GM21423 (cell line): ENCODE results near the gene NPIPB2.
"Not testable (repeated sequence)": the region's sequence is repeated elsewhere in the genome, so short reads cannot be mapped to it uniquely, and the experiment has no call there.

Source experiments
- ATAC-seq: cut with Tn5 transposase; IDR thresholded peaks from one replicate; pipeline ENCODE4 v1.9.1; 2021; ENCODE audit warnings: mild to moderate bottlenecking, moderate library complexity; ENCODE audit not compliant: unreplicated experiment

The NPIPB2 gene

DNA sequence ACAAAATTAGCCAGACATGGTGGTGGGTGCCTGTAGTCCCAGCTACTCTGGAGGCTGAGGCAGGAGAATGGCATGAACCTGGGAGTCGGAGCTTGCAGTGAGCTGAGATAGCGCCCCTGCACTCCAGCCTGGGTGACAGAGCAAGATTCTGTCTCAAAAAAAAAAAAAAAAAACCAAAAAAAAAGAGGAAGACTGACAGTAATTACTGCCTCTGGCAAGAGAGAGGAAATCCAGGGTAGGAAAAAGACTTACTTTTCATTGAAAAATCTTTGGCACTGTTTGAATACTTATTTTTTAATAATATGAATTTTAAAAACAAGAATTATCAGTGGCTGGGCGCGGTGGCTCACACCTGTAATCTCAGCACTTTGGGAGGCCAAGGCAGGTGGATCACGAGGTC lies 20.6 kb upstream of the NPIPB2 start:
- ATAC-seq, result not testable (repeated sequence)

- ATAC-seq, result no peak
These were observed 15.9 kb upstream of the NPIPB2 start for GRCh38 chr16:11957591-11958395.

DNA sequence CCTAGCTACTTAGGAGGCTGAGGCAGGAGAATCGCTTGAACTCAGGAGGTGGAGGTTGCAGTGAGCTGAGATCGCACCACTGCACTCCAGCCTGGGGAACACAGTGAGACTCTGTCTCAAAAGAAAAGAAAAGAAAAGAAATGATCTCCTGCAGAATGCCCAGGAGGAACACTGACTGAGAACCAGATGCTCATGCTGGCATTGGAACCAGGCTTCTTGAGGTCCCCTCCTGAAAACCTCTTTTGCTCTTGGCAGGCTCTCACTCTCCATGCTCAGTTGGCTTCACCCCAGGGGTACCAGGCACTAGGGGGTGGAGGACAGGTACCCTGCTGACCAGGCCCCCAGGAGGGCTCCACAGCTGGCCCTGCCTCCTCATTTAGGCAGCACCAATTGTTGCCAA lies 14.7 kb upstream of the NPIPB2 start:
- no peak for ATAC-seq

- ATAC-seq, result no peak
These were observed 13.9 kb upstream of the NPIPB2 start for GRCh38 chr16:11955713-11956123.

- ATAC-seq, result not testable (repeated sequence)
These were observed 11.7 kb upstream of the NPIPB2 start for GRCh38 chr16:11953576-11953975.

DNA sequence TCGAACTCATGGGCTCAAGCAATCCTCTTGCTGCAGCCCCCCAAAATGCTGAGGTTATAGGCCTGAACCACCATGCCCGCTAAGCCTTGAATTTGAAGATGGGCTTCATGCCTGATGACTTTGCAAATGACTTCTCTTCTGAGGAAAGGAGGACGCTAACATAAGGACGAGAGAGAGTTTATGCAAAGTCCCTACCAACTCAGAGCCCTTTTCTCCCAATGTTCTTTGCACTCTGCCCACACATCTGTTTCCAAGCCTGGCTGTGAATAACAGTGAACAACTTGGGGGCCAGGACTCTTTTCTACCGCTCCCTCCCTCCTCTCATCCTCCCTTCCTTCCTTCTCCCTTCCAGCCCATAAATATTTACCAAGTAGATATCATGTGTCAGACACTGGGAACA lies 8.5 kb upstream of the NPIPB2 start:
- ATAC-seq, result no peak

DNA sequence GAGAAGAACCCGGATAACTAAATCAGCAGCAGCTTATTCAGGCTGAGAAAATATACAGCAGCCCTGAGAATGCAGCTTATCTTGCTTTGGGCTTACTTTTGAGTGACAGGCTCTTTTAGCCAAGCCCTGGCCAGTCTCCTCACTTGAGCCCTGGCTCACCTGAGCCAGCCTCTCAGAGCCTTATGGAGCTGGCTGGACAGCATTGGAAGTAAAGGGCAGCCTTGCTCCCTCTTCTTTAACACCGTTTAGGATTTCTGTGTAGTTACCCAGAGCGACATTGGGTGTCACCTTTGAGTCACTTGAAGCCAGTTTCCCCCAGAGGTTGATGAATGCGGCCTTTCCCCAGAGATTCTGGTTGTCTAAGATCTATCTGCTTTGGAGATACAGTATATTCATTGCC lies 7.7 kb upstream of the NPIPB2 start:
- ATAC-seq, result no peak

DNA sequence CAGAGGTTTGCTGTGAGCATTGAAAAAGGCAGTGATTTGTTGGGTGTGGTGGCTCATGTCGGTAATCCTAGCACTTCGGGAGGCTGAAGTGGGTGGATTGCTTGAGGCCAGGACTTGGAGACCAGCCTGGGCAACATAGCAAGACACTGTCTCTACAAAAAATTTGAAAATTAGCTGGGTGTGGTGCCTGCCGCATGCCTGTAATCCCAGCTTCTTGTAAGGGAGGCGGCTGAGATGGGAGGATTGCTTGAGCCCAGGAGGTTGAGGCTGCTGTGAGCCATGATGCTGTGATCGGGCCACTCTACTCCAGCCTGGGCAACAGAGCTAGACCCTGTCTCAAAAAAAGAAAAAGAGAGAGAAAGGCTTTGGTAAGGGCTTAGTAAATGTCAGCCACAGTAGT lies 7.0 kb upstream of the NPIPB2 start:
- no peak for ATAC-seq

DNA sequence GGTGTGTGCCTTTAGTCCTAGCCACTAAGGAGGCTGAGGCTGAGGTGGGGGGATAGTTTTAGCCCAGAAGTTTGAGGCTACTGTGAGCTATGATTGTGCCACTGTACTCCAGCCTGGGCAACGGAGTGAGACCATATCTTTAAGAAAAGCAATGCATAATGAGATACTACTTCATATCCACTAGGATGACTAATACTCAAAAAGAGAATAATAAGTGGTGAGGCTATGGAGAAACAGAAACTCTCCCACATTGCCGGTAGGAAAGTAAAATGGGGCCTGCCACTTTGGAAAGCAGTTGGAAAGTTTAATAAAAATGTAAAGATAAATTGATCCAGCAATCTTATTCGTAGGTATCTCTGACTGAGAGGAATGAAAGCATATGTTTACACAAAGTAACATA lies 4.6 kb upstream of the NPIPB2 start:
- no peak for ATAC-seq

- not testable (repeated sequence) for ATAC-seq
These were observed 14.5 kb downstream of the NPIPB2 start for GRCh38 chr16:11927350-11927749.

- ATAC-seq, result not testable (repeated sequence)
These were observed 17.8 kb downstream of the NPIPB2 start for GRCh38 chr16:11924046-11924445.

DNA sequence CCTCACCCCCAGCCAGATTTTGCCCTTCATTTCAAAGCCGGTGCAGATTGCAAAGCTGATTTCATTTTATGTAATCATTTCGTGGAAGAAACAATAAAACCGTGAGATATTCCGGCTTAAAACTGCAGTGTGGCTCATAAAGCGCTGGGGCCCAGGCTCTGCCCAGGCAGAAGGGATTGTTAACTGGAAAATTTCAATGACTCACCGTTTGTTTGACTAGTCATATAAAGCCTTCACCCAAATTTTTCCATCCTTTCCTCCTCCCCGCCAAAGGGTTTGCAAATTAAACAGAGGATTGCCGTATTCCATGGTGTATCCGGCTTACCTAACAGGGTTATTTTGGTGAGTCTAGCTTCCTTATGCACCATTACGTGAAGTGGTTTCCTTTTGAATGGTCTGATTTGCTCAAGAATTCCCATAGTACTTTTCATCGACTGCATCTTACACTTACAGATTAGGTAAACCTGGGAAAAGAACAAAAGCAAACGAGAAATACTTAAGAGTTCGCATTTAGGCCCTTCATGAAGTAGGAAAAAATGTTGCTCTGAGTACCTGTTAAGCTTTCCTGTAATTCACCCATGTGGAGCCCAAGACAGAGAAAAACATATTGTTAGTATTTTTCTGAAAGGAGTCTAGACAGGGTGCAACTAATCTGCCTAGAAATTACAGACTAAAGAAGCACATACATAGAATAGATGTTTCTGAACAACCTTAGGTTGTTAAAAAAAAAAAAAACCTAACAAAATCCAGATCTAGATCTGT lies 25.1 kb downstream of the NPIPB2 start:
- ATAC-seq, result no peak

- ATAC-seq, result peak; percentile 81
These were observed 26.0 kb downstream of the NPIPB2 start, which contains the start of gene GSPT1 for GRCh38 chr16:11915644-11916523. Gene GSPT1, minus strand, starts transcription at chr16:11915956. Its CDS starts 236 bp downstream, at chr16:11915720.

DNA sequence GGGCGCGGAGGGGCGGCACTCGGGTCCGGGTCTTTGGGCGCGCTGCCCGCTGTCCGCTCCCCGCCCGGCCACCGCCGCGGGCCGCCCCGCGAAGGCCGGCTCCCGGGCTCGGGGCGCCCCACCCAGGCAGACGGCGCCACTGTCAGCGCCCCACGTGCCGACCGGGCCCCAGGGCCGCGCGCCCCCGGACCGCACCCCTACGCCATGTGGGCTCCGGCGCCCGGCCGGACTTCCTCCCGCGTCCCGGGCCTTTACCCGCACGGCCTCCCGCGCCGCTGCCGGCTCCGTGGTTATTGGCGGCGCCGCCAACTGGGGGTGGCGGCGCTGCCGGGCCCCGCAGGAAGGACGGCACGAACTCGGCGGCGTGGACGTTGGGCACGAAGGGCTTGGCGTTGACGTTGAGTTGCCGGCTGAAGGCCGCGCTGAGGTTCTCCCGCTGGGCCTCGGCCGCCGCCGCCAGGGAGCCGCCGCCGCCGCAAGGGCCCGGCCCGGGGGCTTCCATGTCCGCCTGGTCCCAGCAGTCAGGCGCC lies 26.7 kb downstream of the NPIPB2 start:
- peak; percentile 36 for ATAC-seq

GRCh38 chr16:11914210-11915113 lies 27.4 kb downstream of the NPIPB2 start:
- no peak for ATAC-seq

DNA sequence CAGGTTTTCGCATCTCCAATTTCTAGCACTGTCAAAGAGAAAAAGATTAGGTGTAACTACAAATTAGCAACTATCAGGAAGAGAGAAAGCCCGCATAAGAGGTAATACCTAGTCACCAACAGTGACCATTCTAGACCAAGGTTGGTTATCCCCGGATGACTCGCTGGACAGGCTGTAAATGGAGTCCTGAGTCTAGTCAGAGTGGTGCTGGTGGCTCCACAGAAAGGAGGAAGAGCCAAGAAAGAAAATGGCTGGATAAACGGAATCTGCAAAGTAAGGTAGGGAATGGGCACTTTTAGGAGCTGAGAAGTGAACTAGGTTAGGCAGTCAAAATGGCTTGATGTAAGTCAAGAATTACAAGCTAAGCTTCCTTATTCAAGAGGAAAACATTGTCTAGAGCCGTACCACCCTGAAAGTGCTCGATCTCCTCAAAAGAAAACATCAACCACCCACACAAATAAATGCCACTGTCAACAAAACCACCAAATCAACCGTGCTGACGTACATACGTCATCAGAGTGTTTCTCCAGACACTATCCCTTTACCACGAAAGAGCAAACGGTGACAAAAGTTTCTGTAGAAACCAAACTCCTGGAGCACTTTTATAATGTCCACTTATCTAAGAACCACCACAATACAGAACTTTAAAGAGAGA lies 28.3 kb downstream of the NPIPB2 start:
- no peak for ATAC-seq

DNA sequence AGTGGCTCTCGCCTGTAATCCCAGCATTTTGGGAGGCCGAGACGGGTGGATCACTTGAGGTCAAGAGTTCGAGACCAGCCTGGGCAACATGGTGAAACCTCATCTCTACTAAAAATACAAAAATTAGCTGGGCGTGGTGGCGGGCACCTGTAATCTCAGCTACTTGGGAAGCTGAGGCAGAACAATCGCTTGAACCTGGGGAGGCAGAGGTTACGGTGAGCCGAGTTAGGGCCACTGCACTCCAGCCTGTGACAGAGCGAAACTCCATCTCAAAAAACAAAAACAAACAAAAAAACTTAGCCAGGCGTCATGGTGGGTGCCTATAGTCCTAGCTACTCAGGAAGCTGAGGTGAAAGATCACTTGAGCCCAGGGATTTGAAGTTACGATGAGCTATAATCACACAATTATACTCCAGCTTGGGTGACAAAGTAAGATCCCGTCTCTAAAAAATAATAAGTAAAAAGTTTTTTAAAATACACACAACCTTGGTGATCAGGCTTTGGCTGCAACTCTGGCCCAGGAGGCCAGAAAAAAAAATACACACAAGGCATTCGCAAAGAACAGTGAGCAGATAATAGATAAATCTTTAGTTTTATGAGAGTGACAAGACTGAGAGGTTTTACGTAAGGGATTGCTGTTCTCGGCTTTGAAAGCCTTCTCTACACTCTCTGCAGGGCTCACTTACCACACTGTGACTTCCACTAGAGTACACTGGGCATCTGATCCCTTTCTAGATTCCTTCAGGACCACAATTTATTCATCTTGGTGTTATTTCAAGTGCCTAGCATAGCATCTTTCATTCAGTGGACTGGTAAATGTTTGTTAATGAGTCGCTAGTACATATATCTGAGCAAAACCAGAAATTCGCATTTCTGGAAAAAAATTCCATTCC lies 31.9 kb downstream of the NPIPB2 start:
- ATAC-seq, result no peak
